ENCODE results near the gene UCK2. TPM values are rescaled to one million over a fixed set of nuclear protein-coding genes. Genes with fewer than 3 reads are reported as not detected.

UCK2 gene
- total and polyA plus RNA-seq, 11 donors, result 4.5 to 53.7 (median 13.9) TPM

DNA sequence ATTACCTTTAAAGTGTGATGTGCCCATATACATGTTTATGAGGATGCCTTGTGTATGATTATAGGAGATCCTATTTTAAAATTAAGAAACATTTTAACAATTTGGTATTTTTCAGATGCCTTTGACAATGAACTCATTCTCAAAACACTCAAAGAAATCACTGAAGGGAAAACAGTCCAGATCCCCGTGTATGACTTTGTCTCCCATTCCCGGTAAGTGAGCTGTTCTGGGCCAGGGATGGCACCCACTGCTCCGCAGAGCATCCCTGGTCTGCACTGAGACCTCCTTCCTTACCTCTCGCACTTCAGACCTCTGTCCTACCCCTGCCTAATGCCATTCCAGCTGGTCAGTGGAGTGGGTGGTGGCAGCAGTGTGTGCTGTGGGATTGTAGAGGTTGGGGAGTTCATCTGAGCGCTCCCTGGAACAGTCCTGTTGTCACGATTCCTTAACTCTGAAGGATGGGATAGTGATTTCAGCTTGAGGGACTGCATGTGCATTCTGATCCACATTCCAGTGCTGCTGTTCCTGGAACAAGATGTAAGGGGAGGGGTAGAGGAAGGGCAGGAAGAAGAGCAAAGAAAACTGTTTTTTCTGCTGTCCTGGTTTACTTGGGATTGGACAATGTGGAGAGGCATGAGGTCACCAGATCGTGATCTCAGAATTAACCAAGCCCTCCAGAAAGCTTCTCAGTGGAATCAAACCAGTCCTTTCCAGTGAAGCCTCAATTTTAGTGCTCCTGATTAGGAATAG lies 63.9 kb downstream of the UCK2 start:
- no peaks in the 10 kb centered on the region for H3K27me3 ChIP-seq
- DNase-seq, result no peak
- ATAC-seq, result peak in 1 of 4 donors; percentile 10
- H3K27ac ChIP-seq, result no peak overlapping the region
- H3K9me3 ChIP-seq, result no peaks in the 10 kb centered on the region
- WGBS, 4 donors, result 76 to 79% (median 79%) methylated on average over 7 of the region's 7 CpGs
- no peak overlapping the region for H3K4me3 ChIP-seq
- no peak for TF ChIP-seq POLR2A (IDR thresholded peaks at IDR 0.05)
- intact Hi-C loops (cut with DNase I), result loop anchor here in 3 of 10 donors (10.0 kb wide), 4 partner anchors 66 to 256 kb away; partner anchors contain the start of genes UCK2 (in 2 of the 3), MGST3 (in 1 of the 3) and TMCO1 (in 1 of the 3)
- peaks cover 0 to 45% (median 17%) of the 10 kb centered on the region in 12 donors for H3K4me1 ChIP-seq
- H3K36me3 ChIP-seq, result peaks cover 0 to 25% (median 0%) of the 10 kb centered on the region in 9 donors

- H3K27me3 ChIP-seq, result no peaks in the 10 kb centered on the region
- no peak overlapping the region for H3K4me3 ChIP-seq
- no peak for TF ChIP-seq POLR2A (IDR thresholded peaks at IDR 0.05)
- TF ChIP-seq CTCF (IDR thresholded peaks at IDR 0.05), result no peak
- no peaks in the 10 kb centered on the region for H3K9me3 ChIP-seq
- intact Hi-C loops (cut with DNase I), result loop anchor here in 3 of 10 donors (10.0 kb wide), 4 partner anchors 68 to 258 kb away; partner anchors contain the start of genes UCK2 (in 2 of the 3), MGST3 (in 1 of the 3) and TMCO1 (in 1 of the 3)
- 50 to 67% (median 57%) methylated on average over 4 of the region's 4 CpGs for WGBS, 4 donors
- DNase-seq (peak in 1 of 5 donors; percentile 37), ATAC-seq (peak in 2 of 4 donors; percentile 44 to 67)
- no peak overlapping the region for H3K27ac ChIP-seq
- H3K4me1 ChIP-seq, result peaks cover 0 to 61% (median 32%) of the 10 kb centered on the region in 12 donors
- H3K36me3 ChIP-seq, result peaks cover 0 to 26% (median 0%) of the 10 kb centered on the region in 9 donors
Measured at GRCh38 chr1:165892935-165893334, 65.5 kb downstream of the UCK2 start.

GRCh38 chr1:165893507-165893906 lies 66.1 kb downstream of the UCK2 start:
- WGBS, 4 donors, result 88 to 97% (median 92%) methylated on average over 2 of the region's 2 CpGs
- Histone ChIP-seq H3K9me3 (no peaks in the 10 kb centered on the region), H3K36me3 (peaks cover 0 to 26% (median 0%) of the 10 kb centered on the region in 9 donors), H3K4me1 (peaks cover 0 to 66% (median 37%) of the 10 kb centered on the region in 12 donors), H3K4me3 (no peak overlapping the region), H3K27me3 (no peaks in the 10 kb centered on the region), H3K27ac (no peak overlapping the region)
- ATAC-seq (no peak), DNase-seq (no peak)
- no peak for TF ChIP-seq POLR2A (IDR thresholded peaks at IDR 0.05)
- TF ChIP-seq CTCF (IDR thresholded peaks at IDR 0.05), result no peak
- intact Hi-C loops (cut with DNase I), result loop anchor here in 3 of 10 donors (10.0 kb wide), 4 partner anchors 69 to 259 kb away; partner anchors contain the start of genes UCK2 (in 2 of the 3), MGST3 (in 1 of the 3) and TMCO1 (in 1 of the 3)

GRCh38 chr1:165894591-165894990 lies 67.2 kb downstream of the UCK2 start:
- TF ChIP-seq POLR2A (IDR thresholded peaks at IDR 0.05) (no peak), CTCF (IDR thresholded peaks at IDR 0.05) (no peak)
- Histone ChIP-seq H3K4me1 (peaks cover 0 to 72% (median 48%) of the 10 kb centered on the region in 12 donors), H3K27me3 (no peaks in the 10 kb centered on the region), H3K27ac (peak overlapping the region in 1 of 12 donors; percentile 77), H3K9me3 (no peaks in the 10 kb centered on the region), H3K36me3 (peaks cover 0 to 26% (median 0%) of the 10 kb centered on the region in 9 donors), H3K4me3 (no peak overlapping the region)
- 72 to 79% (median 72%) methylated on average over 4 of the region's 4 CpGs for WGBS, 4 donors
- DNase-seq (no peak), ATAC-seq (no peak)
- intact Hi-C loops (cut with DNase I), result loop anchor here in 3 of 10 donors (10.0 kb wide), 4 partner anchors 70 to 260 kb away; partner anchors contain the start of genes UCK2 (in 2 of the 3), MGST3 (in 1 of the 3) and TMCO1 (in 1 of the 3)

Measured in heart left ventricle (tissue), 16 donors.